ENCODE data around the gene OXSR1. TPM values are rescaled to one million over a fixed set of nuclear protein-coding genes. Genes with fewer than 3 reads are reported as not detected.

Gene OXSR1
- total RNA-seq, 1 experiment from 2014 or later, result 33.2 TPM

DNA sequence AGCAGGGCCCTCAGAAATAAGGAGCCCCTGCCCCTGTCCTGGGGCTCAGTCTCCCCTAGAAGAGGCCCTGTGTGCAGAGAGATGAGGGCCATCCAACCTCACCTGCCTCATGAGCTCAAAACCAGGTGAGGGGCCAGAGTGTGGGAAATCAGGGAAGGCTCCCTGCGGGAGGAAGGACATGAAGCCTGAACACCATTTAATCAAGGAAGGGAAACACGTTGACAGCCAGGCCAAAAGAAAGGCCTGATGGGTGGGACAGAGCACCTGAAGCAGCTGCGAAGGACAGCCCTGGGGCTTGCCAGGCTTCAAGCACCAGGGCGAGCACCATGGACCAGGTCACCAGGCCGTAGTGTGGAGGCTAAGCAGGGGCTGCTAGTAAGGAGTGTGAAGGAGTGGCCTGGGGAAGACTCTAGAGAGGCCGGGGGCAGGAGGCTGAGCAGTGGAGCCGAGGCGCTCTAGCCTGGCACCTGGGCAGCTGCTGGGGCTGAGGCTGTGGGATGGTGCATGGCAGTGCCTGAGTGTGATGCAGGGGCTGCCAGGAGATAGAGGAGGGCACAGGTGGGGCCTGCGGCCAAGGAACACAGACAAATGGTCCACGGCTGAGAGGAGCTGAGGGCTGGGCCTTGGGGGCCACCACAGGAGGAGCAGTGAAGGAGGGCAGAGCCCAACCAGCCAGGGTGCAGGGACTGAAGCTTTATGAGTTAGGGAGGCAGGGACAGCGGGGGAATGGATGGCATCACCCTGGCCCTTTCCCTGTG lies 44.5 kb upstream of the OXSR1 start:
- H3K27me3 ChIP-seq (ENCODE audit: control insufficient read depth, insufficient read depth, low read length), result no peaks in the 10 kb centered on the region
- CTCF ChIA-PET, result no interaction called here
- in situ Hi-C loops (cut with HindIII; ENCODE audit: low pct_unique_long_range_greater_than_20kb, low sequenced_read_pairs), result no loop called here

GRCh38 chr3:38121451-38121831 lies 43.9 kb upstream of the OXSR1 start:
- POLR2A ChIA-PET, result no interaction called here
- no peak for DNase-seq (ENCODE audit: low read depth, low spot score)
- Histone ChIP-seq H3K36me3 (ENCODE audit: control insufficient read depth, insufficient read depth, low read length) (no peaks in the 10 kb centered on the region; the same call in none of the 2 replicates), H3K9me3 (ENCODE audit: control insufficient read depth, insufficient read depth, low read depth, low read length) (no peaks in the 10 kb centered on the region), H3K4me1 (ENCODE audit: control insufficient read depth, insufficient read depth, low read length) (no peaks in the 10 kb centered on the region), H3K4me3 (ENCODE audit: low read depth in 2 of 2, low read length in 2 of 2) (no peak overlapping the region), H3K27ac (ENCODE audit: low read length) (no peak overlapping the region), H3K27me3 (ENCODE audit: control insufficient read depth, insufficient read depth, low read length) (no peaks in the 10 kb centered on the region)
- intact Hi-C loops (cut with micrococcal nuclease; ENCODE audit: unreplicated experiment), result no loop called here
- CTCF ChIA-PET, result no interaction called here
- TF ChIP-seq TCF7L2 (IDR thresholded peaks at IDR 0.05; ENCODE audit: low read depth, low read length) (no peak), CTCF (IDR thresholded peaks at IDR 0.05) (no peak), POLR2AphosphoS5 (IDR thresholded peaks at IDR 0.05; ENCODE audit: low read depth, low read length) (no peak), SIN3A (IDR thresholded peaks at IDR 0.05; ENCODE audit: borderline replicate concordance, insufficient read depth, low read depth, low read length) (no peak)
- TF ChIP-seq, protein P1, sequence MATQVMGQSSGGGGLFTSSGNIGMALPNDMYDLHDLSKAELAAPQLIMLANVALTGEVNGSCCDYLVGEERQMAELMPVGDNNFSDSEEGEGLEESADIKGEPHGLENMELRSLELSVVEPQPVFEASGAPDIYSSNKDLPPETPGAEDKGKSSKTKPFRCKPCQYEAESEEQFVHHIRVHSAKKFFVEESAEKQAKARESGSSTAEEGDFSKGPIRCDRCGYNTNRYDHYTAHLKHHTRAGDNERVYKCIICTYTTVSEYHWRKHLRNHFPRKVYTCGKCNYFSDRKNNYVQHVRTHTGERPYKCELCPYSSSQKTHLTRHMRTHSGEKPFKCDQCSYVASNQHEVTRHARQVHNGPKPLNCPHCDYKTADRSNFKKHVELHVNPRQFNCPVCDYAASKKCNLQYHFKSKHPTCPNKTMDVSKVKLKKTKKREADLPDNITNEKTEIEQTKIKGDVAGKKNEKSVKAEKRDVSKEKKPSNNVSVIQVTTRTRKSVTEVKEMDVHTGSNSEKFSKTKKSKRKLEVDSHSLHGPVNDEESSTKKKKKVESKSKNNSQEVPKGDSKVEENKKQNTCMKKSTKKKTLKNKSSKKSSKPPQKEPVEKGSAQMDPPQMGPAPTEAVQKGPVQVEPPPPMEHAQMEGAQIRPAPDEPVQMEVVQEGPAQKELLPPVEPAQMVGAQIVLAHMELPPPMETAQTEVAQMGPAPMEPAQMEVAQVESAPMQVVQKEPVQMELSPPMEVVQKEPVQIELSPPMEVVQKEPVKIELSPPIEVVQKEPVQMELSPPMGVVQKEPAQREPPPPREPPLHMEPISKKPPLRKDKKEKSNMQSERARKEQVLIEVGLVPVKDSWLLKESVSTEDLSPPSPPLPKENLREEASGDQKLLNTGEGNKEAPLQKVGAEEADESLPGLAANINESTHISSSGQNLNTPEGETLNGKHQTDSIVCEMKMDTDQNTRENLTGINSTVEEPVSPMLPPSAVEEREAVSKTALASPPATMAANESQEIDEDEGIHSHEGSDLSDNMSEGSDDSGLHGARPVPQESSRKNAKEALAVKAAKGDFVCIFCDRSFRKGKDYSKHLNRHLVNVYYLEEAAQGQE (IDR thresholded peaks at IDR 0.05; ENCODE audit: insufficient read depth in 1 of 2, low read depth in 2 of 2, low read length in 1 of 2), result no peak
- no TSS peak for BruUV-seq (replicated peaks)
- in situ Hi-C loops (cut with HindIII; ENCODE audit: low pct_unique_long_range_greater_than_20kb, low sequenced_read_pairs), result no loop called here
- no peak for ATAC-seq

More for the DNA sequence above, 44.5 kb upstream of the OXSR1 start:
- BruUV-seq (replicated peaks), result no TSS peak
- no peak for DNase-seq (ENCODE audit: low read depth, low spot score)
- Histone ChIP-seq H3K36me3 (ENCODE audit: control insufficient read depth, insufficient read depth, low read length) (no peaks in the 10 kb centered on the region; the same call in none of the 2 replicates), H3K9me3 (ENCODE audit: control insufficient read depth, insufficient read depth, low read depth, low read length) (no peaks in the 10 kb centered on the region), H3K27ac (ENCODE audit: low read length) (no peak overlapping the region), H3K4me1 (ENCODE audit: control insufficient read depth, insufficient read depth, low read length) (no peaks in the 10 kb centered on the region), H3K4me3 (ENCODE audit: low read depth in 2 of 2, low read length in 2 of 2) (no peak overlapping the region)
- ATAC-seq, result no peak
- POLR2A ChIA-PET, result no interaction called here
- intact Hi-C loops (cut with micrococcal nuclease; ENCODE audit: unreplicated experiment), result no loop called here
- TF ChIP-seq TCF7L2 (IDR thresholded peaks at IDR 0.05; ENCODE audit: low read depth, low read length) (no peak), POLR2AphosphoS5 (IDR thresholded peaks at IDR 0.05; ENCODE audit: low read depth, low read length) (no peak), SIN3A (IDR thresholded peaks at IDR 0.05; ENCODE audit: borderline replicate concordance, insufficient read depth, low read depth, low read length) (no peak), CTCF (IDR thresholded peaks at IDR 0.05) (no peak)
- TF ChIP-seq, protein P1 (IDR thresholded peaks at IDR 0.05; ENCODE audit: insufficient read depth in 1 of 2, low read depth in 2 of 2, low read length in 1 of 2), result no peak

Measured in Panc1 (cell line).